ENCODE data around the gene NOL12.

NOL12 gene

GRCh38 chr22:37647928-37648327 is 38.2 kb upstream of the NOL12 start:
- Histone ChIP-seq H4K20me1 (ENCODE audit: insufficient read depth, low read length) (no peaks in the 10 kb centered on the region), H3K4me3 (ENCODE audit: low read depth, low read length, poor library complexity, severe bottlenecking) (no peak overlapping the region), H3K4me2 (ENCODE audit: low read length) (no peak overlapping the region), H3K27ac (ENCODE audit: low read depth, low read length, poor library complexity, severe bottlenecking) (no peak overlapping the region), H3K9me2 (ENCODE audit: low read depth, low read length) (no peaks in the 10 kb centered on the region), H3K9me3 (ENCODE audit: low read length) (no peaks in the 10 kb centered on the region), H3K9ac (ENCODE audit: low read length) (no peak overlapping the region), H3K27me3 (ENCODE audit: insufficient read depth, low read length) (no peaks in the 10 kb centered on the region), H3K4me1 (ENCODE audit: insufficient read depth, low read length, severe bottlenecking) (no peaks in the 10 kb centered on the region), H3F3A (ENCODE audit: insufficient read depth, low read length) (no peaks in the 10 kb centered on the region), H2AFZ (ENCODE audit: low read length) (no peak overlapping the region), H3K79me2 (ENCODE audit: insufficient read depth, low read length) (no peaks in the 10 kb centered on the region), H3K36me3 (ENCODE audit: insufficient read depth, low read length) (peaks cover 74% of the 10 kb centered on the region)
- TF ChIP-seq EZH2 (IDR thresholded peaks at IDR 0.05; ENCODE audit: borderline replicate concordance, low read length) (no peak), CTCF (IDR thresholded peaks at IDR 0.05; ENCODE audit: low read length) (no peak)

GRCh38 chr22:37650463-37651136 is 35.5 kb upstream of the NOL12 start:
- no peak overlapping the region for H3K4me3 ChIP-seq (ENCODE audit: low read depth, low read length, poor library complexity, severe bottlenecking)
- no peaks in the 10 kb centered on the region for H3K9me2 ChIP-seq (ENCODE audit: low read depth, low read length)
- no peak for TF ChIP-seq EZH2 (IDR thresholded peaks at IDR 0.05; ENCODE audit: borderline replicate concordance, low read length)
- no peak for TF ChIP-seq CTCF (IDR thresholded peaks at IDR 0.05; ENCODE audit: low read length)
- H4K20me1 ChIP-seq (ENCODE audit: insufficient read depth, low read length): no peaks in the 10 kb centered on the region
- H3K27ac ChIP-seq (ENCODE audit: low read depth, low read length, poor library complexity, severe bottlenecking): no peak overlapping the region
- H3K9me3 ChIP-seq (ENCODE audit: low read length): no peaks in the 10 kb centered on the region
- peaks cover 57% of the 10 kb centered on the region for H3K36me3 ChIP-seq (ENCODE audit: insufficient read depth, low read length)
- H3F3A ChIP-seq (ENCODE audit: insufficient read depth, low read length): no peaks in the 10 kb centered on the region
- no peaks in the 10 kb centered on the region for H3K27me3 ChIP-seq (ENCODE audit: insufficient read depth, low read length)
- no peak overlapping the region for H3K9ac ChIP-seq (ENCODE audit: low read length)
- H3K4me2 ChIP-seq (ENCODE audit: low read length): no peak overlapping the region
- no peaks in the 10 kb centered on the region for H3K79me2 ChIP-seq (ENCODE audit: insufficient read depth, low read length)
- no peaks in the 10 kb centered on the region for H3K4me1 ChIP-seq (ENCODE audit: insufficient read depth, low read length, severe bottlenecking)
- H2AFZ ChIP-seq (ENCODE audit: low read length): no peak overlapping the region

GRCh38 chr22:37654563-37655251 is 31.4 kb upstream of the NOL12 start:
- Histone ChIP-seq H3K79me2 (ENCODE audit: insufficient read depth, low read length) (peaks cover 7% of the 10 kb centered on the region), H3K9me3 (ENCODE audit: low read length) (no peaks in the 10 kb centered on the region), H3K4me2 (ENCODE audit: low read length) (no peak overlapping the region), H4K20me1 (ENCODE audit: insufficient read depth, low read length) (no peaks in the 10 kb centered on the region), H3K4me3 (ENCODE audit: low read depth, low read length, poor library complexity, severe bottlenecking) (no peak overlapping the region), H3F3A (ENCODE audit: insufficient read depth, low read length) (no peaks in the 10 kb centered on the region), H3K27ac (ENCODE audit: low read depth, low read length, poor library complexity, severe bottlenecking) (no peak overlapping the region), H3K4me1 (ENCODE audit: insufficient read depth, low read length, severe bottlenecking) (peaks cover 9% of the 10 kb centered on the region), H3K36me3 (ENCODE audit: insufficient read depth, low read length) (peaks cover 33% of the 10 kb centered on the region), H2AFZ (ENCODE audit: low read length) (no peak overlapping the region), H3K27me3 (ENCODE audit: insufficient read depth, low read length) (no peaks in the 10 kb centered on the region), H3K9me2 (ENCODE audit: low read depth, low read length) (no peaks in the 10 kb centered on the region), H3K9ac (ENCODE audit: low read length) (no peak overlapping the region)
- no peak for TF ChIP-seq EZH2 (IDR thresholded peaks at IDR 0.05; ENCODE audit: borderline replicate concordance, low read length)
- no peak for TF ChIP-seq CTCF (IDR thresholded peaks at IDR 0.05; ENCODE audit: low read length)
